OCI-LY1 (cell line): ENCODE measurements around the gene ARAP1.

Experiments
- CTCF ChIP-seq: fragments of 200-600 bp; sonication (generic), shearing (Covaris generic); IDR thresholded peaks from 2 replicates; pipeline ENCODE4 v1.5.1; 2017; ENCODE audit warnings: mild to moderate bottlenecking, antibody characterized with exemption, low read length, moderate library complexity, mixed read lengths
- EZH2 ChIP-seq: fragments of 200-600 bp; sonication (generic), shearing (Covaris generic); IDR thresholded peaks from 2 replicates; pipeline ENCODE4 v1.8.0; 2017; ENCODE audit warnings: borderline replicate concordance, mixed run types, mild to moderate bottlenecking, antibody characterized with exemption, low read length, moderate library complexity, mixed read lengths

- TF ChIP-seq CTCF (no peak), EZH2 (no peak)
These were observed 46.5 kb downstream of the ARAP1 start for GRCh38 chr11:72705442-72706365.
